OCI-LY7 (cell line): ENCODE data around the gene ADSS2.
"Not testable (repeated sequence)": the region's sequence is repeated elsewhere in the genome, so short reads cannot be mapped to it uniquely, and the experiment has no call there.

Experiments
- EZH2phosphoT487 ChIP-seq: fragments of 200-600 bp; sonication (generic); IDR thresholded peaks from 2 replicates; pipeline ENCODE4 v1.6.1; 2018; ENCODE audit warnings: low read depth, borderline replicate concordance, mild to moderate bottlenecking, mixed run types, antibody characterized with exemption, low read length, moderate library complexity, mixed read lengths
- TF ChIP-seq, protein P1 (sequence below): fragments of 200-600 bp; sonication (generic); conservative IDR thresholded peaks from 2 replicates; pipeline ENCODE4 v1.5.1; 2014; ENCODE audit warnings: mild to moderate bottlenecking, antibody characterized with exemption, low read length, moderate library complexity, mixed read lengths

DNA sequence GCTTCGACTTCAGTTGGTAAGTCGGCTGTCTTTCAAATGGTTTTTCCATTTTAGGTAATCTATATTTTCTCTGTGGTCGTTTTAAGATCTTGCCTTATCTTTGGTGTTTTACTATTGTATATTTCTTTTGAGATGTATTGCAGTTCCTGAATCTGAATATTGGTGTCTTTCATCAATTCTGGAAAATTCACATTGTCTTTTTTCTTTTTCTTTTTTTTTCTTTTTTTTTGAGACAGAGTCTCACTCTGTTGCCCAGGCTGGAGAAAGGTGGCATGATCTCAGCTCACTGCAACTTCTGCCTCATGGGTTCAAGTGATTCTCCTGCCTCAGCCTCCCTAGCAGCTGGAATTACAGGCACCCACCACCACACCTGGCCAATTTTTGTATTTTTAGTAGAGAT is 33.3 kb upstream of the ADSS2 start:
- TF ChIP-seq, protein P1, sequence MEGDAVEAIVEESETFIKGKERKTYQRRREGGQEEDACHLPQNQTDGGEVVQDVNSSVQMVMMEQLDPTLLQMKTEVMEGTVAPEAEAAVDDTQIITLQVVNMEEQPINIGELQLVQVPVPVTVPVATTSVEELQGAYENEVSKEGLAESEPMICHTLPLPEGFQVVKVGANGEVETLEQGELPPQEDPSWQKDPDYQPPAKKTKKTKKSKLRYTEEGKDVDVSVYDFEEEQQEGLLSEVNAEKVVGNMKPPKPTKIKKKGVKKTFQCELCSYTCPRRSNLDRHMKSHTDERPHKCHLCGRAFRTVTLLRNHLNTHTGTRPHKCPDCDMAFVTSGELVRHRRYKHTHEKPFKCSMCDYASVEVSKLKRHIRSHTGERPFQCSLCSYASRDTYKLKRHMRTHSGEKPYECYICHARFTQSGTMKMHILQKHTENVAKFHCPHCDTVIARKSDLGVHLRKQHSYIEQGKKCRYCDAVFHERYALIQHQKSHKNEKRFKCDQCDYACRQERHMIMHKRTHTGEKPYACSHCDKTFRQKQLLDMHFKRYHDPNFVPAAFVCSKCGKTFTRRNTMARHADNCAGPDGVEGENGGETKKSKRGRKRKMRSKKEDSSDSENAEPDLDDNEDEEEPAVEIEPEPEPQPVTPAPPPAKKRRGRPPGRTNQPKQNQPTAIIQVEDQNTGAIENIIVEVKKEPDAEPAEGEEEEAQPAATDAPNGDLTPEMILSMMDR = not testable (repeated sequence)
- TF ChIP-seq EZH2phosphoT487 = not testable (repeated sequence)
